NCI-H69 (cell line): ENCODE measurements around the gene OPN3.

Source experiments
- DNase-seq: peaks from one replicate; lab custom pipeline; 2025; lab: John Stamatoyannopoulos, UW

OPN3 gene

GRCh38 chr1:241645199-241645598 lies 5.0 kb upstream of the OPN3 start:
- no peak for DNase-seq

DNA sequence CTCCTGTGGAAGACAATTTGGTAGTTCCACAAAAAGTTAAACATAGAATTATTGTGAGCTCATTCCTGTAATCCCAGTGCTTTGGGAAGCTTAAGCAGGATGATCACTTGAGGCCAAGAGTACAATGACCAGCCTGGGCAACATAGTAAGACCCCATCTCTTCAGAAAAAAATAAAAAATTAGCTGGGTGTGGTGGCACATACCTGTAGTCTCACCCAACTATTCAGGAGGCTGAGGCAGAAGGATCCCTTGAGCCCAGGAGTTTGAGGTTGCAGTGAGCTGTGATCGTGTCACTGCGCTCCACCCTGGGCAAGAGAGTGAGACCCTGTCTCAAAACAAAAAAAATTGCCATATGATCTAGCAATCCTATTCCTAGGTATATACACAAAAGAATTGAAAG lies 4.1 kb upstream of the OPN3 start:
- DNase-seq, result no peak

DNA sequence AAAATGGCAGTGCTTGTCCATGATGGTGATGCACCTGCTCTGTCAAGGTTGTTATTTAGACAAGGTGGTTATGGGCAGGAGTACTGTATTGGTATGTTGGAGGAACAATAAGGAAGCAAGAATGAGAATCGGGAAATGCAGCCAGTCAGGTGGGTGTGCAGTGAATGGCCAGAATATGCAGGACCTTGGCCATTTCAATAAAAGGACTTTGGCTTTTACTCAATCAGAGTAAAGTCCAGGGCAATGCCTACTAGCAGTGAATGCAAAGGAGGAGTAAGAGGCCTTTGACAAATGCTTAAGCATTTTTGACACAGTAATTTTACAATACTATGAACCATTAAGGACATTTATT lies 2.4 kb upstream of the OPN3 start:
- DNase-seq, result no peak

DNA sequence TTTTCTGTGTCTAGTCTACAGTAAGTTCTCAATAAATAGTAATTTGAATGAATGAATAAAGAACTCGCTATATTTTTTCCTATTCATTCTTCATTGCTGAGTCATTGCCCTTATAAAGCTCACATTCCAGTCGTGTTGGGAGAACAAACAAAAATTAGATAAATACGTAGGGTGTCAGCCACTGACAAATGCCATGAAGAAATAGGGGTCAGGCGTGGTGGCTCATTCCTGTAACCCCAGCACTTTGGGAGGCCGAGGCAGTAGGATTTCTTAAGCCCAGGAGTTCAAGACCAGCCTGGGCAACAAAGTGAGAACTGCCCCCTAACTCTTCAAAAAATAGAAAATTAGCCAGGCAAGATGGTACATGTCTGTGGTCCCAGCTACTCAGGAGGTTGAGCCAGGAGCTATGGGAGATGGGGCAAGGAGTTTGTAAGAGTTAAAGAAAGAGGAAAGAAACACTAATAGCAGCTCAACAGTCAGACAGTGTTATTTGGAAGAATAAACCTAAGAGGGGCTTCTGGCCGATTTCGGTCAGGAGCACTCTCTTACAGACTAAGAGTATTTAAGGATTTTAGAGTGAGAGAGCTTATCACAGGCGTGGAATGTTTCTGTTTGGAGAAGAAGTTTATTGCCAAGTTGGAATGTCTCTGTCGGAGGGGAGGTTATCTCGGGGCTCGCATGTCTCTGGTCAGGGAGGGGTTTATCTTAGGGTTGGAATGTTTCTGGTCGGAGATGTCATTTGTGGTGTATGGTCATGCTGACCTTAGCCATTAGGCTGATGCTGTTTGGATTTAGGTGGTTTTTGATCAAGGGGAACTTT lies 1.8 kb upstream of the OPN3 start:
- no peak for DNase-seq

DNA sequence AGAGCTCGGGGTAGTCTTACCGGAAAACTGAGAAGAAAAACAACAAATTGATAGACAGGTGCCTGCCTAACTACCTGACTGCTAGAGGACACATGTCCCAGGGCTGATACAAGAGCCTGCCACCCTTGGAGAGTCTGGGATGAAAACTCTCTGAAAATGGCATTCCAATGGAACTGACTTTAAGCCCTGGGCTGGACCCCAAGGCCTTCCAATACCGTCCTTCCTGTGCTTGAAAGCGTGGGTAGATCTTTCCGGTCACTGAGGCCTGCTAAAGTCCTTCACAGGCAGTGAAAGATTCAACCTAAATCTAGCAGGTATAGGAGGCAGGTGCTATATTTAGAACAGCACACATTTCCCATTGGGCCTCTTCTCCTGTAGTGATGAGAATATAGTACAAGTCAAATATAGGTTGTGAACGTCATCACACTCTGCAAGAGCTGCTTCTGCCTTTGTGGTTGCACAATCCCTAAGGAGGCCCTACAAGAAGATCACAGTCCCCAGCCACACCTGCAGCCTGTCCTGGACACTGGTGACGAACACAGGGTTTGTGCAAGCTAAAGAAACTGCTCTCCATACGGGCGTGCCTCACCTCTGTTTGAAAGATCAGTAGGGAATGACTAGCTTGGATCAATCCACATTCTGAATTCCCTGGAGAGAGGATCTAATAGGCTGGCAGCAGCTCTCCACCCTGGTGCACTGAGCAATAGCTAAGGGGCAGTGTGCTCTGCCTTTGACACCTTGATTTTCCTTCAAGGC lies 876 bp upstream of the OPN3 start:
- no peak for DNase-seq

DNA sequence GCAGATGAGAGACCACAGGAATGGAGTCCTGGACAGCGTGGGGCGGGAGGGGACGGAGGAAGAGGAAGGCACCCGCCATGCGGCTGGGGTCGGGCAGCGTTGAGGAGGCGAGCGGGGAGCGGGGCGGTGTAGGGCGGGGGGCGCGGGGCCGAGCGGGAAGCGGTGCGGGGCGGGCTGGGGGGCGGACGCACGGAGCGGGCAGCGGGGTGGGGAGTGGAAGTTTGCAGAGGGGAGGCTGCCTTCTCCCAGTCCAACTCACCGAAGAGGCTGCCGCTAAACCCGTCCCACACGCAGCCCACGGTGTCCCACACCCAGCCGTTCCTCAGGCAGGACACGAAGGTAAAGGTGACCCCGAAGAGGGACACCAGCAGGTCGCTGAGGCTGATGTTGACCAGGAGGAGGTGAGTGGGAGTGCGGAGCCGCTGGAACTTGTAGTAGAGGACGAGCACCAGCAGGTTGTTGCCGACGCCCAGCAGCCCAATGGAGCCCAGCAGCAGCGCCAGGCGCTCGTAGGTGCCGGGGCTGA lies 483 bp downstream of the OPN3 start:
- peak; percentile 69 for DNase-seq

- DNase-seq, result peak; percentile 40
These were observed 1.1 kb downstream of the OPN3 start for GRCh38 chr1:241638909-241639622.

GRCh38 chr1:241638099-241638682 lies 2.0 kb downstream of the OPN3 start:
- DNase-seq, result no peak

- no peak for DNase-seq
These were observed 2.6 kb downstream of the OPN3 start for GRCh38 chr1:241637604-241638003.

DNA sequence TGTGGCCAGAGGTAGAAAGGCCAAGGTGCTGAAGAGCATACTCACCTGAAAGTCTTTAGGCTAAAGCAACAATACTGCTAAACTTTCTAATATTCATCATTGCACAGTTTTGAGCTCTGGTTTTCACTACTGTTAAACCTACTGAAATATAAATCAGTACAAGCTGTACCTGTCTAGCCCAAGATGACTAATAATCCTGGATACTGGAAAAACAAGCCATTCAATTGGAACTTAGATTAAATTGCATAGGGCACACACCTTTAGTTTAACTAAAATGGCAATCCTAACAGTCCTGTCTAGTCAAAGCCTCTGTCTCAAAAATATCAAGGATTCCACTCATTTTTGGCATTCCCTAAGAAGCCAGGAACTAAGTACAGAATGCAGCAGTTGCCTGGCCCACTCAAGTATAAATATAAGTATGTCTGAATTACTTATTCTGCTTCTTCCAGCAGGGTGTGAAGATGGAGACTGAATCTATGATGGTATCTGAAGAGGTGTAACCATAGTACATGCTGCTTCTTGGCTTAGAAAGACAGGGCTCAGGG lies 3.1 kb downstream of the OPN3 start:
- DNase-seq, result no peak

- DNase-seq, result no peak
These were observed 3.9 kb downstream of the OPN3 start for GRCh38 chr1:241636291-241636690.

DNA sequence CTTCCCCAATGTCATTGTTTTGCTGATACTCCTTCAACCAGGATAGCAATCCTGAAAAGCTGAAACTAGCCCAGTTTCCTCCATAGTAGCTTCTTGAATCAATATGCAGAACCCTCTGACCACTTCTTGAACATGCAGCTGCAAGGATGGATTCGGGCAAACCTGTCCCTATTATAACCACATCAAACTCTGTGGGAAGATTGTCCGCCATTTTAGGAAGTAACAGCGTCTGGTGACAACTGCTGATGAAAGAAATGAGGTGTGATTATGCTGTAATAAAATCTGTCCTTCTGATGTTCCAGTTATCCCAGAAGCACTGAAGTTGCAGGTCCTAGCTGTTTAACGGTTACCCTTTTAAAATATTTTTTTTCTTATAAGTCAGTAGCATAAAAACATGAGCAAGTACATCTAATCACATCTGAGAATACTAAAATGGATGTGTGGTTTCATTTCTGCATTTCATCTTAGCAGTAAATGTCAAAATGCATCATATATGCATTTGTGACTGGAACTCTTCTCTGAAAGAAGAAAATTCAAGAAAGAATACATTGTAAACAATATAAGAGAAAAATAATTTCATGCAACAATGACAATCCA lies 4.5 kb downstream of the OPN3 start:
- DNase-seq, result no peak

DNA sequence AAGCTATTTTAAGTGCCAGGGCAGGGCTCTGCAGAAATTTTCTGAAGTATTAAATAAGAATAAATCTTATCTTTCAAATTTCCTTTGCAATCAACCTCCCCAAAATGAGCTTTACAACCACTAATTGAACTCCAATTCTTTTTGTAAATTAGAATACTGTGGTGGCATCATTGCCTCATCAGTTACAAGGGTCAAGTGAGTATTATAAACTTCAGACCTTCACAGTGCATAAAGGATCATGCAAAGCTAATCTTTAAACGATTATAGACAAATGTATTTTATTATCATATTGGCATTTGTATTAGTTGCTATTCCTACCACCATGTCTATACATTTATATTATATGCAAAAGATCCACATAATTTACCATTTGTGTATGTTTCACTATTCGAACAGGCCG lies 7.2 kb downstream of the OPN3 start:
- no peak for DNase-seq

GRCh38 chr1:241631674-241632073 lies 8.5 kb downstream of the OPN3 start:
- no peak for DNase-seq

- no peak for DNase-seq
These were observed 9.3 kb downstream of the OPN3 start for GRCh38 chr1:241630899-241631298.

GRCh38 chr1:241630476-241630875 lies 9.7 kb downstream of the OPN3 start:
- DNase-seq, result no peak

DNA sequence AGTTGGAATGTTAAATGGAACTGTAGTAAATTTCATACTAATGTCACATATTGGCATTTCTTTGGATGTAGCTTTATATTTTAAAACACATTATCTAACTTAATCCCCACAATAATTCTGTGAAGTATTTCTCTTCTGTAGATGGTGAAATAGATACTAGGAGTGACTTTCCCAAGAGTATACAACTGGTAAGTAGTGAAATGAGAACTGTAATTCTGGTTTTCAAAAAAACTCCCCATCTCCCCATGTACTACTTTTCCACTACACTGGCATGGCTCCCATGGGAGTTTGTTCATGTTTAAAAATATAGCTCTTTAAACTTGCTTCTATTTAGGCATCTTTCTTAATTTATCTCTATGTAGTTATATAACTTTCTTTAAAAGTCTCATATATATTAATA lies 10.2 kb downstream of the OPN3 start:
- no peak for DNase-seq

GRCh38 chr1:241627453-241628259 lies 12.5 kb downstream of the OPN3 start:
- DNase-seq, result peak; percentile 62

DNA sequence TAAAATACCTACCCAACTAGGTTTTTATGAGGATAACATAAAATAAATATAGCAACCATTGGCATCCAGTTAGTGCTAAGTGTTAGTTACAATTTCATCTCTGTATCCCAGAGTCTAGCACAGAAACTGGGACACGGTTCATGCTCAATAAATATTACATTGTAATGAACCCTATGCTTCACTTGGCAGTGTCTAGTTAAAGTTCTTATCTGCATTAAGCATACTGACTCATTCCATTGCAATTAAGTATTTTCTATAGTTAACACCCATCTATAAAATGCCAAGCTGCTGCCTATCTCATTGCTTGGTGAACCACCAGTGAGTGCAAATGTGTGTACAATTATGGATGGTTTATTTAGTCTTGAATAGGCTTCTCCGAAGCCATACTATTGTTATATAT lies 15.2 kb downstream of the OPN3 start:
- DNase-seq, result no peak

GRCh38 chr1:241622669-241623068 lies 17.5 kb downstream of the OPN3 start:
- DNase-seq, result no peak

DNA sequence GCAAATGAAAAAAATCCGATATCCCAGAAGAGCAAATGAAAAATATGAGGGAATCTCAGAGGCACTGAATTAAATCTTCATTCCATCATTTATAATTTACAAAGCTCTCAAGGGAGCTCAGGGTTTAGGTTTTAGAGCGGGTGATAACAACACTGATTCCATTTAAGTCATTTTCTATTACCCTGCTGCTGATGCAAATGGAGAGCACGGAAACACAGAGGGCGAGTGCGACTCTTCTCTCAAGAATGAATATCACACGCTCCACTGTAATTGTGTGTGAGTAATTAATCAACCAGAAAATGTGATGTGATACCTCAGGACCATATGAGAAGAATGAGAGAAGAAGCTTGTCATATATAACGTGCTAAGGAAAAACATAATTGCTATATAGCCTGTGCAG lies 22.7 kb downstream of the OPN3 start:
- no peak for DNase-seq
